Measurements from ENCODE around the gene PCYT2.

- no peak for TF ChIP-seq CTCF (conservative IDR thresholded peaks at IDR 0.05; ENCODE audit: low read depth, low read length)
- TF ChIP-seq EZH2 (IDR thresholded peaks at IDR 0.05; ENCODE audit: borderline replicate concordance, low read depth, low read length, poor library complexity, severe bottlenecking), result no peak
Observed at GRCh38 chr17:81898029-81898866, 13.0 kb downstream of the PCYT2 start.
